Stimulated activated CD8-positive, alpha-beta memory T cell treated with anti-CD3 and anti-CD28 coated beads, Interleukin-2, amount 100 ng/mL, for 1 hour (primary cell): ENCODE results near the gene SLC22A23.

ENCODE experiments used
- DNase-seq, 2 donors: peaks; one replicate each; pipeline ENCODE4 v3.0.0-alpha.2; 2020; ENCODE audit warnings: low read depth in 2 of 2

Gene SLC22A23

GRCh38 chr6:3283241-3283640, 173.6 kb downstream of the SLC22A23 start:
- DNase-seq = no peak

GRCh38 chr6:3282476-3283236, 174.2 kb downstream of the SLC22A23 start:
- no peak for DNase-seq

GRCh38 chr6:3281631-3282475, 175.0 kb downstream of the SLC22A23 start:
- DNase-seq = no peak

GRCh38 chr6:3280866-3281465, 175.9 kb downstream of the SLC22A23 start:
- no peak for DNase-seq

- no peak for DNase-seq
Measured at GRCh38 chr6:3280091-3280490, 176.8 kb downstream of the SLC22A23 start.

GRCh38 chr6:3278691-3279090, 178.2 kb downstream of the SLC22A23 start:
- no peak for DNase-seq

GRCh38 chr6:3277851-3278416, 178.9 kb downstream of the SLC22A23 start:
- no peak for DNase-seq

GRCh38 chr6:3277251-3277650, 179.6 kb downstream of the SLC22A23 start:
- DNase-seq = no peak

GRCh38 chr6:3276174-3277167, 180.4 kb downstream of the SLC22A23 start:
- no peak for DNase-seq

GRCh38 chr6:3273707-3274521, 182.9 kb downstream of the SLC22A23 start:
- DNase-seq = no peak

- DNase-seq = no peak
Measured at GRCh38 chr6:3272911-3273547, 183.8 kb downstream of the SLC22A23 start.

- no peak for DNase-seq
Measured at GRCh38 chr6:3271756-3272155, 185.1 kb downstream of the SLC22A23 start.

- DNase-seq = no peak
Measured at GRCh38 chr6:3270258-3270657, 186.6 kb downstream of the SLC22A23 start.

- DNase-seq = no peak
Measured at GRCh38 chr6:3269281-3269975, 187.4 kb downstream of the SLC22A23 start.

GRCh38 chr6:3268680-3269079, 188.2 kb downstream of the SLC22A23 start:
- DNase-seq = no peak

GRCh38 chr6:3267162-3267561, 189.7 kb downstream of the SLC22A23 start:
- no peak for DNase-seq

GRCh38 chr6:3266170-3266569, 190.7 kb downstream of the SLC22A23 start:
- DNase-seq = no peak

GRCh38 chr6:3265671-3266070, 191.2 kb downstream of the SLC22A23 start:
- no peak for DNase-seq

GRCh38 chr6:3264356-3264755, 192.5 kb downstream of the SLC22A23 start:
- DNase-seq = no peak
